ENCODE data around the gene IRF3.
A peak's percentile ranks its signal among the peaks of the same experiment; 100 is the strongest.

IRF3 gene

GRCh38 chr19:49677901-49678674 is 12.4 kb upstream of the IRF3 start:
- H3K4me3 ChIP-seq (ENCODE audit: control insufficient read depth, low read depth, low read length) = peak overlapping the region; percentile 96
- peak; percentile 54 for TF ChIP-seq CTCF (conservative IDR thresholded peaks at IDR 0.05; ENCODE audit: control insufficient read depth, insufficient read depth, low read depth, low read length)
- peak; percentile 70 for DNase-seq (ENCODE audit: low read depth)

GRCh38 chr19:49677231-49677900 is 11.7 kb upstream of the IRF3 start, which contains the start of gene PRMT1:
Gene PRMT1, plus strand, starts transcription at chr19:49677271. Its CDS starts 10 bp downstream, at chr19:49677281.
- no peak for DNase-seq (ENCODE audit: low read depth)
- H3K4me3 ChIP-seq (ENCODE audit: control insufficient read depth, low read depth, low read length) = peak within 1 kb of the TSS; percentile 96
- TF ChIP-seq CTCF (conservative IDR thresholded peaks at IDR 0.05; ENCODE audit: control insufficient read depth, insufficient read depth, low read depth, low read length) = no peak

- TF ChIP-seq CTCF (conservative IDR thresholded peaks at IDR 0.05; ENCODE audit: control insufficient read depth, insufficient read depth, low read depth, low read length) = no peak
- peak; percentile 100 for DNase-seq (ENCODE audit: low read depth)
- peak overlapping the region; percentile 96 for H3K4me3 ChIP-seq (ENCODE audit: control insufficient read depth, low read depth, low read length)
These were observed 11.2 kb upstream of the IRF3 start for GRCh38 chr19:49676784-49677230.

- no peak for TF ChIP-seq CTCF (conservative IDR thresholded peaks at IDR 0.05; ENCODE audit: control insufficient read depth, insufficient read depth, low read depth, low read length)
- H3K4me3 ChIP-seq (ENCODE audit: control insufficient read depth, low read depth, low read length) = peak overlapping the region; percentile 50
- peak; percentile 97 for DNase-seq (ENCODE audit: low read depth)
These were observed 10.6 kb upstream of the IRF3 start for GRCh38 chr19:49676136-49676783.

- peak; percentile 67 for DNase-seq (ENCODE audit: low read depth)
- peak; percentile 88 for TF ChIP-seq CTCF (conservative IDR thresholded peaks at IDR 0.05; ENCODE audit: control insufficient read depth, insufficient read depth, low read depth, low read length)
- no peak overlapping the region for H3K4me3 ChIP-seq (ENCODE audit: control insufficient read depth, low read depth, low read length)
These were observed 6.7 kb upstream of the IRF3 start for GRCh38 chr19:49672131-49672919.

GRCh38 chr19:49669516-49669915 is 3.9 kb upstream of the IRF3 start:
- peak; percentile 32 for DNase-seq (ENCODE audit: low read depth)
- no peak for TF ChIP-seq CTCF (conservative IDR thresholded peaks at IDR 0.05; ENCODE audit: control insufficient read depth, insufficient read depth, low read depth, low read length)
- no peak overlapping the region for H3K4me3 ChIP-seq (ENCODE audit: control insufficient read depth, low read depth, low read length)
